Stromal cell of bone marrow (primary cell): ENCODE results near the gene SOX11.

ENCODE experiments used
- DNase-seq: peaks from one replicate; pipeline ENCODE4 v3.0.0-alpha.2; 2012; ENCODE audit warnings: low read depth

The SOX11 gene

DNA sequence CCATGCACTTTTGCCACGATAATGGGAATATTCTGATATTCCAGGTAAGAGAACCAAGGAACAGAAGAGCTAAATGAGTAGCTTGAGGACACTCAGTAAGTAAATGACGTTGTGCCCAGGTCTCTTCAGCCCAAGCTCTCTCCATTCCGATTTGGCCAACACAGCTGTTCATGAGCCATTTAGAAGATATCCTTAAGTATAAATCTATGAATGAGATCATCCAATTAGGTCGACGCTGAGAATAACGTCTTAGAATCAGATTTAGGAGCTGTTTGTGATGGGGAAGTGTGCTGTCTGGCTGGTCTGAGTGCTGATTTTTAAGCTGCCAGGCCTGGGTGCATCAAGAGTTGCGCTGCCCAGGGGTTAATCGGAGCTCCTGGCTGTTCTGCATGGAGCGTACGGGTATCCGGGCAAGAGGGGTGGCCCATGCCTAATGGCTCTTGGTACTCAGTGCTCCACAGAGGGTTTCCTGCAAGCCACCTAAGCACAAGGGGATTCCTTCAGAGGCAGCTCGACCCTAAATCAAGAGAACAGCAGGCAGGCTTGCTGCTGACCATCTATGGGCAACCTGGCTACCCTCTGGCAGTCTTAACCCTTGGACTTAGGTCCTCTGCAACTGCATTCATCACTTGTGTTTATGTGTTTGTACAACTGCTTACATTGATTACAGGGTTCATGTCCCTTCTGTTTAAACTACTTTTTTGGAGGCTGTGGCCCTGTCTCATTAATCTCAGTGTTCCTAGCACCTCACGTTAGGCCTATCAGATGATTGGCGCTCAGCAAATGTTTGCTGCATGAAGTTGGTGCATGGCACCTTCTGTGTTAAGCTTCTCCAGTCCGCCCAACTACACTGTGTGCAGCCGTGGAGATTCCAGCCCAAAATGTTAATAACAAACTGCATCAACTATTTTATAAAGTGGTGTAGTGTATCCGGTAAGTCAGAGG is 31.9 kb downstream of the SOX11 start:
- DNase-seq = no peak

DNA sequence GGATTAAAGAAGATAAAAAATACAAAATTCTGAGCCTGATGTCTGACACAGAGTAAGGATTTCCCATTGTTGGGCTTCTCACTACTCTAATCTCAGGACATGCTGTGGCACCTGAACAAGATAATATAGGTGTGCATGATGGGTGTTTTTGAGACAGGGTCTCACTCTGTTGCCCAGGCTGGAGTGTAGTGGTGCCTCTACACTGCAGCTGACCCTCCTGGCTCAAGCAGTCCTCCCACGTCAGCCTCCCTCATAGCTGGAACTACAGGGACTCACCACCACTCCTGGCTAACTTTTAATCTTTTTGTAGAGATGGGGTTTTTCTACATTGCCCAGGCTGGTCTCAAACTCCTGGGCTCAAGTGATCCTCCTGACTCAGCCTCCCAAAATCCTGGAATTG is 32.9 kb downstream of the SOX11 start:
- DNase-seq = no peak

GRCh38 chr2:5725794-5726463 is 33.7 kb downstream of the SOX11 start:
- no peak for DNase-seq

GRCh38 chr2:5727235-5727634 is 35.1 kb downstream of the SOX11 start:
- no peak for DNase-seq

GRCh38 chr2:5729416-5729815 is 37.2 kb downstream of the SOX11 start:
- no peak for DNase-seq

- no peak for DNase-seq
Measured at GRCh38 chr2:5730386-5730785, 38.2 kb downstream of the SOX11 start.

GRCh38 chr2:5734859-5735520 is 42.8 kb downstream of the SOX11 start:
- DNase-seq = no peak

DNA sequence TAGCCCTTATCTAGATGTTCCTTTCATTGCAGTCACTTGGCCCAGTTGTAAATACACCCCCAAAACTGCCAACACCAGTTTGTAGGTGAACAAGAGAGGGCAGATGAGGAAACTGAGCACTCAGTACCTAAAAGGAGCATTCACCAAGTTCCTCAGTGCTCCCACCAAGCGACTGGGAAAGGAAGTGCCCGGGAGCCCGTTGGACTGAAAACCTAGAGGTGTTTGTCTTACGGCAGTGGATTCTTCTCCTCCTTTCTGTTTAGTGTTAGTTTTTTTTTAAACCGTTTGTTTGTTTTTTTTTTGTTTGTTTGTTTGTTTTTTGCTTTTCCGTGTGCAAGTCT is 43.3 kb downstream of the SOX11 start:
- DNase-seq = no peak

DNA sequence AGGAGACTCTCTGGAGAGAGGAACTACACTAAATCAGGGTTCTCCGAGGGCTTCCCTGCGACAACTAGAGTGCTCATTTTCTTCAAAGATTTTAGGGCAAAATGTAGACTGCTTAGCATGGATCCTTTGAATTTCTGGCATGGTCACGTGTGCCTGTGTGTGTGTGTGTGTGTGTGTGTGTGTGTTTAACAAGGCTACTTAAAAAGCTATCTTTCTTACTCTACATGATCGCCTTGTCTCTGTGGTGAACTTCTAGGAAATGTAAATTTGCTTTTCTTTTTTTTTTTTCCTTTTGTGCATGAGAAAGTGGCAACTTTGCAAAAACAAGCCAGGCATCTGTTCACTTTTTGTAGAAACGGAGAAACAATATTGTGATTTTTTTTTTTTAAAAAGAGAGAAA is 43.9 kb downstream of the SOX11 start:
- DNase-seq = no peak

DNA sequence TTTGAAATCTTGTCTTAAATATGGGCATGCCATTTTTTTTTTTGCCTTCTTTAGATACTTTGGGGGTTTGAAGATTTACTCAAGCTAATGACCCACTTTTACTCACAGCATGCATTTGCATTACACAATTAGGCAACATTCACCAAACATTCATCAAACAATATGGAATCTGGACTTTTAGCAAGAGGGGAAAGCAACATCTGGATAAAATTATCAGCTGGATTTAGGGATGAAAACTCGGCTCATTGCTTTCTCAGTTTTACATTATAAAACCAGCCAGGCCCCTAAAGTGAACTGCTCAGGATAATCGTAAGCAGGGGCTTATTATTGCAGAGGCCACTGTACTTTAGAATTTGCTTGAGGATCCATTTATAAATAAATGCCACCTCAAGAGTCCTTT is 44.7 kb downstream of the SOX11 start:
- DNase-seq = no peak

DNA sequence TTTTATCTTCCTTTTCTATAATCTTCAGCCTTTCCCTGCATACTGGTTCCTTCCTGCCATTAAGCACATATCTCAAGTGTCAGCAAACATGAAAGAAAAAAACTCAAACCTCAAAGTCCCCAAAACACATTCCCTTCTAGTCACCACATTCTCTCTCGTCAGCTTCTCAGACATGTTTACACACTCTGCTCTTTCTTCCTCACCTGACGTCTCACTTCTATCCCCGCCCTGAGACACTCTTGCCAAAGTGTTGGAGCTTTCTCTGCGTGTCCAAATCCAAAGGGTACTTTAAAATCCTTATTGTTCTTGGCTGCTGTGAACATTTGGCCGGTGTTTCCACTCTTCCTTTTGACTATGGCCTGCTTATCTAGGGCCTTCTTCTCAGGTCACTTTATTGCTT is 47.9 kb downstream of the SOX11 start:
- DNase-seq = no peak

GRCh38 chr2:5740817-5741216 is 48.6 kb downstream of the SOX11 start:
- no peak for DNase-seq

- DNase-seq = no peak
Measured at GRCh38 chr2:5741242-5741641, 49.1 kb downstream of the SOX11 start.

DNA sequence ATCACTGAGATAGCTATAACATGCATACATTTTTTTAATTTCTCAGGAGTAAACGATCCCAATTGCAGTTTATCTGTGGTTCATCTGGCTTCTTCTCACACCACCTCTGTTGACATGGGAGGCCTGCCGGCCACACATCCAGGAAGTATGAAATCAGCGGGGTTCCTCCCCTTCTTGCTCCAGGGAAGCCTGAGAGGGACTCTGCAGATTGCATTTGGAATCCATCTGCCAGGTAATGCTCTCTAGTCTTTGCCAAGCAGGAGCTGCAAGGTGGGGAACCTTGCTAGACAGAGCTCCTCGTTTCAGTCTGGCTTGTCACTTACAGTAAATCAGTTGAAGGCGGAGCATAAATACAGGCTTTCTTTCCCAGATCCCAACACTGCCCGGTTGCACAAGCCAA is 49.9 kb downstream of the SOX11 start:
- no peak for DNase-seq

- DNase-seq = no peak
Measured at GRCh38 chr2:5748391-5748790, 56.2 kb downstream of the SOX11 start.

DNA sequence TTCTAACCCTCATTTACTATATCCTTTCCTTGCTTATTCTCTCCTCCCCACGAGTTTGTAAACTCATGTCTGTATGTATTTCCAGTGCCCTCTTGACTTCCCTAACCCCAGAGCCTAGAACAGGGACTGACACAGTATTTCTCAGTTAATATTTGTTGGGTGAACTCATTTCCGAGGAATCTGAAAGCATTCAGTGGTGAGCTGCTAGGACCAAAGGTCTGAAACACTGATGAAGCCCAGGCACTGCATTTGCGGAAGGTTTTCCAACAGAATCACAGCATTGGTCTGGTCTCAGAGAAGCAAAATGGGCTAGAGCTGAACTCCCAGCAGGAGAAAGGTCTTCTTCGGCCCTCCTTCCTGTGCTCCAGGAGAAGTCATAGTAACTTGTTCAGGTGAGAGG is 56.8 kb downstream of the SOX11 start:
- no peak for DNase-seq

DNA sequence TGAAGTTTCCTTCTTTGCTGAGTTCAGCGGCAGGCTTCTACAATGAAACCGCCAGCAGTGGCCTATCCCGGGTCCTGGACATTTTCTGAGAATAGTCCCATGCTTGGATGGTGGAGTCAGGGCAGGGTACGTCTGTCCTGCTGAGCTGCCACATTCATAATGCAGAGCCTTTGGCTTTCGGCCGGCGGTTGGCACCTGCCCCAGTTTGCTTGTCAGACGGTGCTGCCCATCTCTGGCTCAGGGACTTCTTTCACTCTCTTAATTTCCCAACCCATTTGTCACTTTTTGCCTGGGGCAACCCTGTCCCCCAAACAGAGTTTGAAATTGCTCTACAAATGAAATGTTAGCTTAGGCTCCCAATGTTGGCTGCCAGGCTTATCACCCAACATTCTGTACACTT is 57.2 kb downstream of the SOX11 start:
- DNase-seq = no peak
